HG03060 (cell line): Measurements from ENCODE around the gene FOXP3.

Experiments
- ATAC-seq: cut with Tn5 transposase; IDR thresholded peaks from one replicate; pipeline ENCODE4 v1.9.1; 2021; ENCODE audit warnings: low read depth, moderate number of reproducible peaks; ENCODE audit not compliant: unreplicated experiment

FOXP3 gene

DNA sequence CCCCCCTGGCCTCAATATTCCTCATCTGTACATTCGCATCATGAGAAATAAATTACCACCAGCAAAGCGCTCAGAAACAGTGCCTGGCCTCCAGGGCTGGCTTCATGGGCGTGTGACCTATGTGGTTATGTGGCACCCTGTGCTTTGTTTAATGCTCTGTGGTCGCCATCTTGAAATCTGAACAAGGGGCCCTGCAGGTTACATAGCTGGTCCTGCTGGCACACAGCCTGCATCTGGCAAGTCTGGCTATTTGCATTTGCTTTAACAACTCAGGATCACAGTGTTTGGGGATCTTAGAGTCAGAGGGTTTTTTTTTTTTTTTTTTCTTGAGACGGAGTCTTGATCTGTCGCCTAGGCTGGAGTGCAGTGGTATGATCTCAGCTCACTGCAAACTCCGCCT, 9.9 kb downstream of the FOXP3 start:
- no peak for ATAC-seq

DNA sequence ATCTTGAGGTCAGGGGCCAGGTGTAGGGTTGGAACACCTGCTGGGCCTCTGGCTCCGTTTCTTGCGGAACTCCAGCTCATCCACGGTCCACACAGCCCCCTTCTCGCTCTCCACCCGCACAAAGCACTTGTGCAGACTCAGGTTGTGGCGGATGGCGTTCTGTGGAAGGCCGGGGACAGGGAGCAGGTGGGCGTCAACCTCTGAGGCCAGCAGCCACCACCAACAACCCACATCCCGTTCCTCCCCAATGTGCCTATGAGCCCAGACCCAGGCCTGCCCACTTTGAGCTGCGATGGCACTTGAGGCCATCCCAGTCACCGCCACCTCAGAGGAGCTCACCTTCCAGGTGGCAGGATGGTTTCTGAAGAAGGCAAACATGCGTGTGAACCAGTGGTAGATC, 13.2 kb downstream of the FOXP3 start:
- no peak for ATAC-seq

- no peak for ATAC-seq
Observed at GRCh38 chrX:49250578-49250977, 13.9 kb downstream of the FOXP3 start.

DNA sequence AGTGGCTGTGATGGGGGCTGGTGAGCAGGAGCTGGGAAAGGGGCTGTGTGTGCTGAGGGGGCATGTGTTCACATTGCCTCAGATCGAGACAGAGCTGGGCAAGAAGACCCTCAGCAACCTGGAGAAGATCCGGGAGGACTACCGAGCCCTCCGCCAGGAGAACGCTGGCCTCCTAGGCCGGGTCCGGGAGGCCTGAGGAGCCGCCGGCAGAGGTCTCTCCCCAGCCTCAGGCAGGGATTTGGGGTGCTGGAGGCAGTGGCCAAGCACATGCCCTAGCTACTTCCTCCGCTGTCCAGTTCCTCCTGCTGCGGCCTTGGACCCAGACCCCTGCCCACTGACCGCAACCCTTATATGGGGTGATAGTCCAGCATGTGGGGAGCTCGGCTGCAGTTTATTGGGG, 14.4 kb downstream of the FOXP3 start:
- ATAC-seq: no peak

GRCh38 chrX:49249616-49250015, 14.9 kb downstream of the FOXP3 start:
- ATAC-seq: no peak

- ATAC-seq: no peak
Observed at GRCh38 chrX:49249071-49249470, 15.4 kb downstream of the FOXP3 start.

- no peak for ATAC-seq
Observed at GRCh38 chrX:49247916-49248811, 16.3 kb downstream of the FOXP3 start.

- no peak for ATAC-seq
Observed at GRCh38 chrX:49247346-49247745, 17.2 kb downstream of the FOXP3 start.

DNA sequence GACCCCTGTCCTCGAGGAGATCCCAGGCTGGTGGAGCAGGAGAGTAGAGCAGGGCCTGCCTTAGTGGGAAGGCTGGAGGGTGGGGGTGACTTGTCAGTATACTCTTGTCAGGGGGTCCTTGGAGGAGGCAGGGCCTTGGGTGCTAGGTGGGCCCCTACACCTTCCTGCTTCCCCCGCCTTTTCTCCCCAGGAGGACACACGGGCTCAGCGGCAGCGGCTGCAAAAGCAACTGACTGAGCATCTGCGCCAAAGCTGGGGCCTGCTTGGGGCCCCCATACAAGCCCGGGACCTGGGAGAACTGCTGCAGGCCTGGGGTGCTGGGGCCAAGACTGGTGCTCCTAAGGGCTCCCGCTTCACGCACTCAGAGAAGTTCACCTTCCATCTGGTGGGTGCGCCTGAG, 18.0 kb downstream of the FOXP3 start:
- ATAC-seq: no peak

DNA sequence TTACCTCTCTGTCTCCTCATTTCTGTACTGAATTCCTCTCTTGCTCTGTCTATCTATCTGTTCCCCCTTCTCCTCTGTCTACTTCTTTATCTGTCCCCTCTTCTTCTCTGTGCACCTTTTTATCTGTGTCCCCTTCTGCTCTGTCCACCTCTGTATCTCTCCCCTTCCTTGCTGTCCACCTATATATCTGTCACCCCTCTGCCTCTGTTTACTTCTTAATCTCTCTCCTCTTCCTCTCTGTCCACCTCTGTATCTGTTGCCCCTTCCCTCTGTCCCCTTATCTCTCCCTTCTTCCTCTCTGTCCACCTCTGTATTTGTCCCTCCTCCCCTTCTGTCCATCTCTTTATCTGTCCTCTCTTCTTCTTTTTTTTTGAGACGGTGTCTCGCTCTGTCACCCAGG, 20.3 kb downstream of the FOXP3 start:
- no peak for ATAC-seq

- ATAC-seq: no peak
Observed at GRCh38 chrX:49243166-49243565, 21.3 kb downstream of the FOXP3 start.

GRCh38 chrX:49242545-49243066, 21.9 kb downstream of the FOXP3 start:
- no peak for ATAC-seq

DNA sequence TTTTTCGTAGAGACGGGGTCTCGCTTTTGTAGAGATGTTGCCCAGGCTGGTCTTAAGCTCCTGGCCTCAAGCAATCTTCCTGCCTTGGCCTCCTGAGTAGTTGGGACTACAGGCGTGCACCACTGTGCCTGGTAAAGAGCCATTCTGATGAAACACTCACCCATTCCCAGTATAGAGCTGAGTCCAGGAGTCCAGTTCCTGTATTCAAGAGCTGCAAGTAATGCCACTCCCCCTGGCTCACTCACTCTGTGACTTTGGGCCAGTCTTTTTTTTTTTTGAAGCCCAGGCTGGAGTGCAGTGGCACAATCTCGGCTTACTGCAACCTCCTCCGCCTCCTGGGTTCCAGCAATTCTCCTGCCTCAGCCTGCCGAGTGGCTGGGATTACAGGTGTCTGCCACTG, 25.8 kb downstream of the FOXP3 start:
- no peak for ATAC-seq

DNA sequence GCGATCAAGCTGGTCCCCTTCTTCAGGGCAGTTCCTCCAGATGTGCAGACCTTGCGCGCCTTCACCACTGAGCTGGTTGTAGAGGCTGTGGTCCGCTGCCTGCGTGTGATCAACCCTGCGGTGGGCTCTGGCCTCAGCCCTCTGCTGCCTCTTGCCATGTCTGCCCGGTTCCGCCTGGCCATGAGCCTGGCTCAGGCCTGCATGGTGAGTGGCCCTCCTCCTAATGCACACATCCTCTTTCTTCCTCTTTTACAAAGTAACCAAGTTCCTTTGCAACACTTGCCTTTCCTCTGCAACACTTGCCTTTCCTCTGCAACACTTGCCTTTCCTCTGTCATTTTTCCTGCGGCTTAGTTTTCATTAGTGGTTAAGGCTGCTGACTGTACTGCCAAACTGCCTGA, 27.4 kb downstream of the FOXP3 start:
- ATAC-seq: no peak

DNA sequence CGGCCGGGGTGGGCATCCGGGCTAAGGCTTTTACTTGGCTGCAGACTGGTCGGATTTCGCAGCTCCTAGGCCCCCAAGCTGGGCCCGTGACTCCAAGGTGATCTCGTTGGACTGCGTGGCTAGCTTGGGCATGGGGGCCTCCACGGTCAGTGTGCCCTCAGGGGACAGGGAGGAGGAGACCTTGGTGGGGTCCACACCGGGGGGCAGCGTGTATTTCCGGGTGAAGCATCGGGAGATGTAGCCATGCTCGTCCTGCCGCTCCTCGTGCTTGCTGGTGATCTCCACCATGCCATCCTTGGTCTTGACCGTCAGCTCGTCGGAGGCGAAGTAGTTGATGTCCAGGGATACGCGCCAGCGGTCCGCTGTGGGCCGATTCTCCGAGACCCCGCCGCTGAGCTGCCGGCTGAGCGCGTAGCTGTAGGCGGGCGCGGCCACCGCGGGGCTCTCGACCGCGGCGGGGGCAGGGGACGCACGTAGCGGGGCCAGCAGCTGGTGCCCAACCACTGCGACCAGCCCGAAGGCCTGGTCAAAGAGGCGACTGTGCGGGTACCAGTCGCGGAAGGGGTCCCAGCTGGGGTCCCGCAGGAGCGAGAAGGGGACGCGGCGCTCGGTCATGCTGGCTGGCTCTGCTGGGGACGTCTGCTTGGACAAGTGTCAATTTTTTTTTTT, 30.5 kb downstream of the FOXP3 start:
- ATAC-seq: no peak

- ATAC-seq: no peak
Observed at GRCh38 chrX:49233176-49233575, 31.3 kb downstream of the FOXP3 start, which contains the start of gene CACNA1F. Gene CACNA1F, minus strand, starts transcription at chrX:49233340. Its CDS starts 31 bp downstream, at chrX:49233309.

- no peak for ATAC-seq
Observed at GRCh38 chrX:49232525-49232924, 32.0 kb downstream of the FOXP3 start.

- no peak for ATAC-seq
Observed at GRCh38 chrX:49231333-49232000, 33.0 kb downstream of the FOXP3 start.

GRCh38 chrX:49230500-49231232, 33.8 kb downstream of the FOXP3 start:
- no peak for ATAC-seq

DNA sequence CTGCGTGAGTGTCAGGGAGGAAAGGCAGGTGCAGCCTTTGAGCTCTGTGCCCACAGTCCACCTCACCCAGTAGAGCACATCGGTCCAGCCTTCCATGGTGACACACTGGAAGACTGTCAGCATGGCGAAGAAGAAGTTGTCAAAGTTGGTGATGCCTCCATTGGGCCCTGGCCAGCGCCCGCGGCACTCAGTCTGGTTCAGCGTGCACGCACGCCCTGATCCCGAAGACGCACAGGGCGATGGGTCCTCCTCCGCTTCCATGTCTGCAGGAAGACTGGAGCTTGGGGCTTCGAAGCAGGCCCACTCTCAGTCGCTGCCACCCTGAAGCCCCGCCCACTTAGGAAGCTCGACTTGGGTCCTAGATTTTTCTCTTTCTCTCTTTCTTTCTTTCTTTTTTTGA, 36.3 kb downstream of the FOXP3 start:
- ATAC-seq: no peak
